Fibroblast of skin of scalp (primary cell): ENCODE results near the gene BABAM1.
A peak's percentile ranks its signal among the peaks of the same experiment; 100 is the strongest.
"Not testable (repeated sequence)": the region's sequence is repeated elsewhere in the genome, so short reads cannot be mapped to it uniquely, and the experiment has no call there.

ENCODE experiments used
- DNase-seq: peaks from one replicate; pipeline ENCODE4 v3.0.0-alpha.2; 2013

The BABAM1 gene

DNA sequence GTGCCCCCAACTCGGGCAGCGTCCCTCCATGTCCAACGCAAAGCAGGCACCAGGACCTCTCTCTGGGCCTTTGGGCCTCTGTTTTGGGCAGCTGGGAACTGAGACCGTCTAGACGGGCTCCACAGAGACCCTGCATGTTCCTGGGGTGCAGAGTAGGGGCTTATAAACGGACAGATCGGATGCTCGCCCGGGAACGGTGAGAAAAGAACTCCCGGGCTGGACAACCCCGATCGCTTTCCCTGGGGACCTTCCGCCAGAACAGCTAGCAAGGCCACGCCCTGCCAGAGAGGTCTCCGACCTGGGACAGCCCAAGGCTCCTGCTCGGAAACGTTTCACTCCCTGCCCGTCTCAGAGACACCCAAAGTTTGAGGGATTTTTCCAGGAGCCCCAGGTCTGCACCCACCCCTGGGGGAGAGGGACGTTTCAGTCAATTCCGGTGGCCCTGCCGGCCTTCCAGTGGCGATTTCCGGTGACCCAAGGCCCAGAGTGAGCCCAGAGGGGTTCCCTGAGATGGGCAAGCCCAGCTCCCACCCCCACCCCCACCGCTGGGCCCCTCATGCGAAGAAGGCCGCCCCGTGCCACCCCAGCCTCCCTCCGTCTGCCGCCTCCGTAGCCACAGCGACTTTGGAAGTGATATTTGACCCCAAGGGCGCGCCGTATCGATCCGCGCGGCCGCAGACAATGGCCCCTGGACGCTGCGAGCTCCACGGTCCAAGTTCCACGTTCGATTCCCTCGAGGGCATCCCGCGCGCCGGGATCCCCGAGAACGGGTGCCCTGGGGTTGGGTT, 23.2 kb upstream of the BABAM1 start:
- DNase-seq: peak; percentile 36

DNA sequence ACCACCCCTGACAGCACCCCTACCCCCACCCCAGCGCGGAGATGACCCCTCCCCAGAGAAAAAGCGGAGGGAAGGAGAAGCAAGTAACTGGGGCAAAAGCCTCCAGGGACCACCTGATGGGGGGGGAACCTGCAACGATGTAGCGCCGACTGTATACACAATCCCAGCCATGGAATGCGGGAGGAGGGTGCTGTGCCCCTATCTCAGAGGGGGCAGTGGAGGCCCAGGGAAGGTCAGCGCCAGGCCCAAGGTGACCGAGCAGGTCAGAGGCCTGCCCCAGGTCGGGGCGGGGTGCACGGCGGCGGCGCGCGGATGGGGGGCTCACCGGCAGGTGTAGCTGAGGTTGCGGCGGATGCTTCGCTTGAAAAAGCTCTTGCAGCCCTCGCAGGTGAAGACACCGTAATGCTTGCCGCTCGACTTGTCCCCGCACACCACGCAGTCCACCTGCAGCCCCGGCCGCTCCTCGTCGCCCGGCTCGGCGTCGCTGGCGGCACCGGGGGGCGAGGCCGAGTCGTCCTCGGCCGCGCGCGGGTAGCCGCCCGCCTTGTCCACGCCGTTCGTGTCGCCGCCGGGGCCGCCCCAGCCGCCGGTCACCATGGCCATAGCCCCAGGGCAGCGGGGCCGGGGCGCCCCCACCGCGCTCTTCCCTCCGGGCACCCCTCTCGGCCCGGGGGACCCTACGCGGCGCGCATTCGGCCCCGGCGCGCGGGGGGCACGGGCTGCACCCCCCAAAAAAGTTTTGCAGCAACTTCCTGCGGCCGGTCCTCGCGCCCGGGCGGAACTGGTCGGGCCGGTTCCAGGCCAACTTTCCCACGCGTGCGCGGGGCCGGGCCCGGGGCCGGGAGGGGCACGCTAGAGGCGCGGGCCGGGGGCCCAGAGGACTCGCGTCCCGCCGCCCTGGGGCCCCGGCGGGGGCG, 22.4 kb upstream of the BABAM1 start:
- no peak for DNase-seq

DNA sequence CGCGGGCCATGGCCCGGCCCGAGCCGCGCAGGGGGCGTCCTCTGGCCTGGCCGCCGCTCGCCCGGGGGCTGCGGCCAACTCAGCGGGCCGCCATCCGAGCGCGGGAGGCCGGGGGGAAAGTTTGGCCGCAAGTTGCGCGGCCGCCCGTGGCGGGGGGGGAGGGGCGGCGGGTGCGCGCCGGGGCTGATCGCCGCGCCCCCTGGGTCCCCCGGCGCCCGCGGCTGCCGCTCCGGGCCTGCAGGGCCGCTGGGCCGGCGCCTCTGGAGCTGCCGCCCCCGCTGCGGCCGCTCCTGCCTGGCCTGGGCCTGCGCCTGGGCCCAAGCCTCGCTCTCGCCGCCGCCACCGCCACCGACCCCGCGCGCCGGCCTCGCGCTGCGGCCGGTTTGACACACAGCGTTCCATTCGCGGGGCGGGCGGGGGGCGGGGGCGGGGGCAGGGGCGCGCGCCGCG, 21.7 kb upstream of the BABAM1 start, which contains the start of gene NR2F6:
TSS of gene NR2F6 (minus strand) at position 385 of the 450 bp plus-strand sequence. CDS start 699 bp downstream, outside the sequence.
- DNase-seq: no peak

DNA sequence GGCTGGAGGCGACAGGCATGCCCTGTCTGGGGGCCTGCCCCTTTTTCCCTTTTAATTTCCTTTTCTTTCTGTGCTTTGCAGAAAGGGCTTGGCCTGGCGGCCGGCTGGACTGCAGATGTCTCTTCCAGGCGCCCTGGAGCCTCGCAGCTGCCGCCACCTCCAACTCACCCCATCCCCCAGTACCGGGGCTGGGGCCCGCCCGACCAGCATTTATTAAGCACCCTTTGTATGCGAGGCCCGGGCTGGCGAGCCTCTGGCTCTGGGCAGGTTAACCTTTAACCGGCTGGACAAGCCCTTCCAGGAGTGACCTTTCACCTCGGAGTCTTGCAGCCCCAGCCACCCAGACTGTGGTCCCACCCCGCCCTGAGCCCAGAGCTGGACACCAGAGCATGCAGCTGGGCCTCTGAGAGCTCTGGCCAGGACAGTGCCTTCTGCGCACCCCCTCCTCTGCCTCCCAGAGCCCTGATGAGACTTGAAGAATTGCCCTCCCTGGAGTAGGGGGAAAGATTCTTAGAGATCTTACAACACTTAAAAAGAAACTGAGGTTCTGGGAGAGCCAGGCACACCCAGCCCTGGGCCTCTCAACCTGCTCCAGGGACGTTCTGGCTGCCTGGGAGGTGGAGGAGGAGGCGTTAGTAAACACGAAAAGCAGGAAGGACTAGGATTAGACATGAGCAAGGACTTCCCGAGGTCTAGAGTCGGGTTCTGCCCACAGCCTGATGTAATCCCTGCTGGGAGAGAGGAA, 20.4 kb upstream of the BABAM1 start:
- DNase-seq: peak; percentile 18

DNA sequence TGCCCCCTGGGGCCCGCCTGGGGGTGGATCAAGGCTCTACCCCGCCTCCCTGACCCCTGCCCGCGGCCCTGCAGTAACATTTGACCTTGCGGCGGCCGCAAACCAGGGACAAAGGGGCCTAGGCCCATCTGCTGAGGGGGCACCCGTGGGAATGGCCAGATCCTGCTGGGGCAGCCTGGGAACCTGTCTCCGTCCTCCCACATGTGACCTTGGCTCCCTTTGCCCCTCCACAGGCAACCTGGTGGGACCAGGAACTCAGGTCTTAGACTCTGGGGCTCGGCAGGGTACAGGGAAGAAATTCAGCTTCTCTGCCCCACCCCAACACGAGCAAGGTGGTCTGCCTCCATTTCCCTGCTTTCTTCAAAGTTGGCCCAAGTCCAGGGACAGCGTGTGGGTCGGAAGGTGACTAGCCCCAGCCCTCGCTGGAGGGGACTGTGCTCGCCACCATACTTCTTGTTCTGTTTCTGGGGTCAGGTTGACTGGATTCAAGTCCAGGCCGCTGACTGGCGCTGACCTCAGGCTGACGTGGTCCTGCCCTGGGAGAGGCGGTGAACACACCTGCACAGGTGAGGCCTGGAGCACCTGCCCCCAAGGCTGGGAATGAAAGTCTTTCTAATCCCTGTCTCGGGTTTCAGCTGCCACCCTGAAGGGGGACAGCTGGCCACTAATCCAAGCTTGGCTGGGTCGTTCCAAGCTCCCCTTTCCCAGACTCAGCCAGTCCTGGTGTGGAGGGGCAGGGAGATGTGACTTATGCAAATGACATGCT, 19.0 kb upstream of the BABAM1 start:
- DNase-seq: no peak

DNA sequence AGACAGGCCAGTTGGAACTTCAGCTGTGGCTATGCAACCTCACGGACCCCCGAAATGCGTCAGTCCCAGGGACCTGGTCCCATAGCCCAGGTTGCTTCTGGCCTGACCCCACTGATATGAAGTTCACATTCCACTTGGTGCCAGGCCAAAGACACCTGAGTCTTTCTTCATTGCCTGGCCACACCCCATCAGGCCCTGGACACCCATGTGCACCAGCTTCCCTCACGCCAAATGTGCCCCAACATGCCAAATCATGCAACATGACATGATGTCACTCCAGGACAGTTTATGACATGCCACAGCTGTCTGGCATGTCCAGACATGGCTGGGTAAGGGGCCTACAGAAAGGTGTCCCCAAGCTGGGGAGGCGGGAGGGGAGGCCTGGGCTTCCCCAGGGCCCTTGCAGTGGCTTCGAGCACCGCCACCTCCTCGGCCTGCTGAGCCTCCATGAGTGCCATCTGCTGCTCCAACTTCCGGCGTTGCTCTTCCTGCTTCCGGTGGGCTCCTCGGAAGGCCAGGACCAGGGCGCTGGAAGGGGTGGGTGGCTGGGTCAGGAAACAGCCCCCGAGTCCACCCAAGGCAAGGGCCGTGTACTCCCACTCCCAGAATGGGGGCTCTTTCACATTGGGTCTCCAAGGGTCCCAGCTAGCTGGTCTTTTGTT, 17.2 kb upstream of the BABAM1 start:
- DNase-seq: no peak

DNA sequence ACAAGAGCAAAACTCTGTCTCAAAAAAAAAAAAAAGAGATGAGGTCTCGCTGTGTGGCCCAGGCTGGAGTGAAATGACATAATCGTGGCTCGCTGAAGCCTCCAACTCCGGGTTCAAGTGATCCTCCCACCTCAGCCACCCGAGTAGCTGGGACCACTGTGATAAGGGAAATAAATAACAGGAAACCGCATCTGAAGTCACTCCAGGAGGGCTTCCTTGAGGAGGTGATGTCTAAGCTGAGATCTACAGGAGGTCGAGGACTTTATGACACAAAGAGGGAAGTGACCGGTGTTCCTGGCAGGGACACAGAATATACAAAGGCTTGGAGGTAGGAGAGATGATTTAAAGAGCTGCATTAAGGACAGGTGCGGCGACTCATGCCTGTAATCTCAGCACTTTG, 12.6 kb upstream of the BABAM1 start:
- DNase-seq: no peak

DNA sequence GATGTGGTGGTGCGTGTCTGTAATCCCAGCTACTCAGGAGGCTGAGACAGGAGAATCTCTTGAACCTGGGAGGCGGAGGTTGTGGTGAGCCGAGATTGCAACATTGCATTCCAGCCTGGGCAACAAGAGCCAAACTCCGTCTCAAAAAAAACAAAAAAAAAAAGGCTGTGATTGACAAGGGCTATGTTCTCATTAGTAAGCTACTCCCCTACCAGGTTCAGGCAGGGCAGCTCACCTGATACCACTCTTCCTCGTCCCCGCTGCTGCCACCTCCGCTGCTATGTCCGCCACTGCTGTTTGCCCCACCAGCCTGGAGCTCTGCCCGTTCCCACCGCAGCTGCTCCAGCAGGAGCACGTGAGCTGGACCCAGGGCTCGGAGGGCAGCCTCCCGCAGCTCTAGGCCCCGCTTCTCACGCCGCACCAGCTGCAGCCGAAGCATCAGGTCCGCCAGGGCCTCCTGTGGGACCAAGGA, 12.1 kb upstream of the BABAM1 start:
- DNase-seq: no peak

DNA sequence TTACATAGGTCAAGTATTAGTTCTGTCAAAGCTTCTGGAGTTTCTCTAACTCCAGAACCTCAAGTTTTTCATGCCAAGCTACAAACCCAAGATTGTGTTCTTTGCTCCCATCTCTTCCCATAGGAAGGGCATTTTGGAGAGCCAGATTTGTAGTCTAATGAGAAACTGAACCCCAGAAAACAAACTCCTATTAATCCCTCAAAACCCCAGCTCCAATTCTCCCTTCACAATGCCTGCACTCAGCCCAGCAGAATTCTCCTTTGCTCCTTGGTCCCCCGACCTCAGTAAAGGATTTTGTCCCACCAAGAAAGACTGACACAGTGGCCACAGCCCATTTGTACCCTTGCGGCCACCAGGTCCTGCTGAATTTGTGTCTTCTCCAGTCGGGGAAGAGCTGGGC, 11.1 kb upstream of the BABAM1 start:
- no peak for DNase-seq

DNA sequence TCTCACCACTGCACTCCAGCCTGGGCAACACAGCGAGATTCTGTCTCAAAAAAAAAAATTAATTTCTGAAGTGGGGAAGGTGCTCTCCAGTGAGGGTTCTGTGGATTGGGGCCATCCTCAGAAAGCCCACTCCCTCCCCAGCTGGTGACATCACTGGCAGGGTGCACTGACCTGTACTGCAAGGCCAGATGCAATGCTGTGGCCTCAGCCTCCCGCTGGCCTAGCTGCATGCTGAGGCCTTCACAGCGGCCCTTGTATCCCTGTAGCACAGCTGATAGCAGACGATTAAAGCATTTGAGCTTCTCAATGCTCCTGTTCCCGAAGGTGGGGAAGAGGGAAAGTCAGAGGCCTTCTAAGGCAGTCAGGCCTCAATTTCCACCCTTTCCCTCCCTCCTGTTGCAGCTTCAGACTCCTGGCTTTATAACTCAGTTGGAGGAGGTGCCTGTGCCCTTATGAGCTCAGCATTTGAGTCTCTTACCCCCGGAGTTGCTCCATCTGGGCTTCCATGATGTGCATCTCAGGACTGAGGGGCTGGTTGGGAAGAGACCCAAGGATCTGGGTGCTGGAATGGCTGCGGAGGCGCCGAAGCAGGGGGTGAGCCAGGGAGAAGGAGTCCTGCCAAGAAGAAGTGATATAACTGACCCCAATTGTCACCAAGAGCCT, 8.0 kb upstream of the BABAM1 start:
- DNase-seq: no peak

DNA sequence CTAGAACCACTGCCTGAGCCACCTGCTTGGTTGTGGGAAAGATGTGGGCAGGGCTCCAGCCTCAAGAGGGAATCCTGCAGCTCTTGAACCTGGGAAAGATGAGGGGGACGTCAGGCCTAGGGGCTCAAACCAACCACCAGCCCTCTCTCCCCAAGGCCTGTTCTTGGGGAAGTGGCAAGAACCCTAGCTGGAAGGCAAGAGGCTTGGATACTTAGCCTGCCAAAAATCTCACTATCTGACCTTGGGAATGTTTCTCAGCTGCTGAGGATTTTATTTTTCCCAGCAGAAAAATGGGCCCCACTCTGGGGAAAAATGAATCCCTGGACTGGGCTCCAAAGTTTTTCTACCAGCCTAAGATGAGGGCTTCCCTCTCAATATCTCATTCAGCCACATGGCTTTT, 7.3 kb upstream of the BABAM1 start:
- no peak for DNase-seq

DNA sequence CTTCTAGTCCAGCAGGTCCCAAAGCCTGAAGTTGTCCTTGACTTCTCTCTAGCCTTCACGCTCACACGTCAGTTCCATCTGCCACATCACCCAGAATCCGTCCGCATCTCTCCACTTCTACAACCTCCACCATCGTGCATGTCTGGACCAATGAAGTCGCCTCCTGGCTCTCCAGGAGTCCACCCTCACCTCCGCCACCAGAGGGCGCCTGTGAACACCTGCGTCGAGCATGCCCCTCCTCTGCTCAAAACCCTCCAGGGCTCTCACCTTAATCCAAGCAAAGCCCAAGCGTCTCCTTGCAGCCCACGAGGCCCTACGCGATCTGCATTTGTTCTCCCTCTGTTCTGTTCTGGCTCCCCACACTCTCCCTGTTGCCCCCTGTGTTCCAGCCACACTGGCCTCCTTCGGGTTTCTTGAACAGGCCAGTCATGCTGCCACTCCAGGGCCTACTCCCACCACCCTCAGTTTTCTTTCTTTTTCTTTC, 6.4 kb upstream of the BABAM1 start:
- peak; percentile 64 for DNase-seq

DNA sequence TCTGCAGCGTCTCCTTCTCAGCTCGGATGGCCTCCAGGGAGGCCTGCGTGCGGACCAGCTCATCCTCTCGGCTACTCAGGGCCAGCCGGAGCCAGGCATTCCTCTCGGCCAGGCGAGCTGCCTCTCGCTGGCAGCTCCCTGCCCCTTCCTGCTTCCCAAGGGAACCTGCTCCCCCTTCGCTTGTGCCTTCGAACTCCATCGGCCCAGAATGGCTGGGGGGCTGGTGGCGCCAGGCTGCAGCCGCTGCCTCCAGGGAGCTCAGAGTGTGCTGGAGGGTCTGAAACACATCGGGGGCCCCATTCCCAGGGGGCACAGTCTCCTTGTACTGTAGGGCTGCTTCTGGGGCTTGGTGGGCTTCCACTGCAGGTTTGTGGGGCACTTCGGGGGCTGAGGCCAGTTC, 4.7 kb upstream of the BABAM1 start:
- DNase-seq: no peak

DNA sequence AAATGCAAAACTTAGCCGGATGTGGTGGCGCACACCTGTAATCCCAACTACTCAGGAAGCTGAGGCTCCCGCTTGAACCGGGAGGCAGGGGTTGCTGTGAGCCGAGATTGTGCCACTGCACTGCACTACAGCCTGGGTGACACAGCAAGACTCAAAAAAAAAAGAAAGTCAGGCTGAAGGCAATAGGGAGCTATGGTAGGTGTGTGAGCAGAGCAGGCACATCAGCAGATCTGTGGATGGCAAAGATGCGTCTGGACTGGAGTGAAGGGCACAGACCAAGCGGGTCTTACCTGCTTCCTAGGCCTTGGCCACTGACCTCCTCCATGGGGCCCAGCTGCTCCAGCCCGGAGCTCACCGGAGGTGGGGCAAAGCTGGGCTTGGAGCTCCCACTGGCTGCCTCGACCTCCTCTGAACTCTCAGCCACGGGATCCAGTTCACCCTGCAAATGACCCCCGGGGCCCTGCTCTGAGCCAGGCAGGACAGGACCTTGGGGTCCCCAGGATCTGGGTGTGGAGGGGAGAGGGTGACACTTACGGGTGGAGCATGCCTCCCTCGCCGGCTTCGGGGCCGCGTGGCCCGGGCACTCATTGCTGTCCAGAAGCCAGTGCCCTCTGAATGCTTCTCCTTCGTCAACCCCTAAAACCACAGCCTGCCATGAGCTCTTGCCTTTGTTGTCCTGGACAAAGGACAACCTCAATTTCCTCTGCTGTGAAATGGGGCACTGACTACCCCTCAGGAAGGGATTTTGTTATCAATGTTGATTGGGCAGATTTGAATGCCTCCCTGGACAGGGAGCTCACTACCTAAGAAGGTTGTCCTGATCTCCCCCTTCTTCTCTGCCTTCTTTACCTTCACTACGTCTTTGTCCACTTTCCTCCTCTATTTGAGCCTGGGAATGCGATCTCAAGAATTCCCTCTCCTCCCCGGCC, 3.3 kb upstream of the BABAM1 start:
- DNase-seq: no peak

DNA sequence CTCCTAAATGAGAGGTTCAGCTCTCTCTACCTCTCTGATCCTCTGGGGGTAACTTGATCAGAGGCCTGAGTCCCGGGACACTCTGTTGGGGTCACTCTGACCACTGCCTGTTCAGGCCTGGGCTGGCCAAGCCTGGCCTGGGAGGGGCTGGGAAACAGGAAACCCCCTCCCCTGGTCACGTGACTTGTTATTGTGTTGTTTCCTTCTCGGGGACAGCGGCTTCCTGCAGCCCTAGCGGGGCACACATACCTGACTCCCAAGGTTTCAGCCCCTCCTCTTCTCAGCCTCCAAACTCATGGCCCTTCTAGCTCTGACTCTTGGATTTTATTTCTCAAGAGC, 2.6 kb upstream of the BABAM1 start, which contains the start of gene USHBP1:
TSS of gene USHBP1 (minus strand) at position 105 of the 339 bp plus-strand sequence. CDS start 446 bp downstream, outside the sequence.
- DNase-seq: no peak

DNA sequence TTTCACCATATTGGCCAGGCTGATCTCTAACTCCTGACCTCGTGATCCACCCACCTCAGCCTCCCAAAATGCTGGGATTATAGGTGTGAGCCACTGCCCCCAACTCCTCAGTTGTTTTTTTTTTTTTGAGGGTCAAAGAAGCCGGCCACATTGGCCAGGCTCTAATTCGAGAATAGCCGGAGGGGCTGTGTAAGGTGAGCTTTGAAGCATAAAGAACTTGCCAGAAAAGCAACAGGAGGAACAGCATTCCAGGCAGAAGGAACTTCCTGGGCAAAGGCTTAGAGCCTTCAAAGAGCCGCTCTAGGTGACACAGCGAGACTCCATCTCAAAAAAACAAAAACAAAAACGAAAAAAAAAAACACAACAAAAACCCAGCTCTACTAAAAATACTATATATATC, 1.2 kb upstream of the BABAM1 start:
- DNase-seq: no peak

DNA sequence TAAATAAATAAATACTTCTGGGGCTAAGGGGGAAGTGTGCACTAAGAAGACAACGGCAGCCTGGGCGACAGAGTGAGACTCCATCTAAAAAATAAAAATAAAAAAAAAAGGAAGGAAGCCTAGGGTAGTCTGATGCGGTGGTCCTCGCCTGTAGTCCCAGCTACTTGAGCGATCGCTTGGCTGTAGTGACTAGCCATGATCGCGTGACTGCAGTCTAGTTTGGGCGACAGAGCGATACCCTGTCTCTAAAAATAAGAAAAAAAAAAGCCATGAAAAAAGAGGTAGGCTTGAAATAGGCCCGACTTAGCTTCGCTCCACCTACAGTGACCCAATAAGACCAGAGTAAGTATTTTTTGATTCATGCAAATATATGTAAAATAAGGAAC, 661 bp upstream of the BABAM1 start:
- no peak for DNase-seq

DNA sequence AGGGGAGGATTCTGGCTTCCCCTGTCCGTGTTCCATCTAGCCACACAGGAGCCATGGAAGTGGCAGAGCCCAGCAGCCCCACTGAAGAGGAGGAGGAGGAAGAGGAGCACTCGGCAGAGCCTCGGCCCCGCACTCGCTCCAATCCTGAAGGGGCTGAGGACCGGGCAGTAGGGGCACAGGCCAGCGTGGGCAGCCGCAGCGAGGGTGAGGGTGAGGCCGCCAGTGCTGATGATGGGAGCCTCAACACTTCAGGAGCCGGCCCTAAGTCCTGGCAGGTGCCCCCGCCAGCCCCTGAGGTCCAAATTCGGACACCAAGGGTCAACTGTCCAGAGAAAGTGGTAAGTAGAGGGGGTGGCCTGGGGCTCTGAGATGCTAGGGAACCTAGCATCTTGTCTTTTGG, 1.5 kb downstream of the BABAM1 start:
- no peak for DNase-seq

DNA sequence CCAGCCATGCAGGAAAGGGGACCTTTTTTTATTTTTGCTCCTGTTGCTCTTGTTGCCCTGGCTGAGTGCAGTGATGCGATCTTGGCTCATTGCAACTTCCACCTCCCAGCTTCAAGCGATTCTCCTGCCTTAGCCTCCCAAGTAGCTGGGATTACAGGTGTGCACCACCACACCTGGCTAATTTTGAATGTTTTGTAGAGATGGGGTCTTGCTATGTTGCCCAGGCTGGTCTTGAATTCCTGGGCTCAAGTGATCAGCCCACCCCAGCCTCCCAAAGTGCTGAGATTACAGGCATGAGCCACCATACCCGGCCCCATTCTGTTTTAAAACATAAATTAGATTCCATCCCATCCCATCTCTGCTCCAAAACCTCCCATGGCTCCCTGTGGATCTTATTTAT, 7.6 kb downstream of the BABAM1 start:
- not testable (repeated sequence) for DNase-seq
